Loucy (cell line): ENCODE data around the gene OPRM1.

Source experiments
- H2AFZ ChIP-seq: fragments of 200-600 bp; sonication (generic); 2 replicates; pipeline ENCODE4 v1.6.0; 2016; ENCODE audit warnings: antibody characterized with exemption, mild to moderate bottlenecking, low read length, moderate library complexity
- H3F3A ChIP-seq: fragments of 200-600 bp; 2 replicates; pipeline ENCODE4 v1.6.0; 2016; ENCODE audit warnings: antibody characterized with exemption, low read depth, mild to moderate bottlenecking
- H3K27me3 ChIP-seq: fragments of 200-600 bp; sonication (generic); 2 replicates; pipeline ENCODE4 v1.6.1; 2014; ENCODE audit warnings: low read length, mild to moderate bottlenecking; ENCODE audit not compliant: insufficient read depth, poor library complexity, severe bottlenecking
- H3K36me3 ChIP-seq: fragments of 200-600 bp; sonication (generic); 2 replicates; pipeline ENCODE4 v1.6.1; 2016; ENCODE audit warnings: low read length; ENCODE audit not compliant: insufficient read depth
- H3K4me1 ChIP-seq: fragments of 200-600 bp; sonication (generic); 2 replicates; pipeline ENCODE4 v1.5.1; 2014; ENCODE audit warnings: low read length, mild to moderate bottlenecking; ENCODE audit not compliant: insufficient read depth, poor library complexity, severe bottlenecking
- H3K4me2 ChIP-seq: fragments of 200-600 bp; sonication (generic); 2 replicates; pipeline ENCODE4 v1.6.0; 2014; ENCODE audit warnings: antibody characterized with exemption, low read length, low read depth, mild to moderate bottlenecking; ENCODE audit not compliant: poor library complexity, severe bottlenecking
- H3K4me3 ChIP-seq: fragments of 200-600 bp; sonication (generic); 2 replicates; pipeline ENCODE4 v1.5.1; 2014; ENCODE audit warnings: low read length, mild to moderate bottlenecking, mixed read lengths; ENCODE audit not compliant: poor library complexity, severe bottlenecking
- H3K79me2 ChIP-seq: fragments of 200-600 bp; sonication (generic); 2 replicates; pipeline ENCODE4 v1.6.1; 2014; ENCODE audit warnings: low read length; ENCODE audit not compliant: insufficient read depth
- H3K9ac ChIP-seq: fragments of 200-600 bp; sonication (generic); 2 replicates; pipeline ENCODE4 v1.6.0; 2014; ENCODE audit warnings: mild to moderate bottlenecking, low read depth, low read length, moderate library complexity; ENCODE audit not compliant: poor library complexity, severe bottlenecking
- H3K9me2 ChIP-seq: fragments of 200-600 bp; sonication (generic); replicated peaks from 2 replicates; pipeline ENCODE4 v1.6.1; 2016; ENCODE audit warnings: low read depth, low read length, mixed read lengths
- H3K9me3 ChIP-seq: fragments of 200-600 bp; sonication (generic); 2 replicates; pipeline ENCODE4 v1.6.1; 2014; ENCODE audit warnings: mild to moderate bottlenecking, antibody characterized with exemption, low read length, low read depth; ENCODE audit not compliant: insufficient read depth
- H4K20me1 ChIP-seq: fragments of 200-600 bp; sonication (generic); 2 replicates; pipeline ENCODE4 v1.6.0; 2014; ENCODE audit warnings: antibody characterized with exemption, low read length, mild to moderate bottlenecking; ENCODE audit not compliant: insufficient read depth, poor library complexity, severe bottlenecking
- EZH2phosphoT487 ChIP-seq: fragments of 200-600 bp; IDR thresholded peaks from 2 replicates; pipeline ENCODE4 v1.6.1; 2018; ENCODE audit warnings: antibody characterized with exemption, mild to moderate bottlenecking, moderate library complexity, borderline replicate concordance
- TF ChIP-seq, protein P1 (sequence below): fragments of 200-600 bp; sonication (generic); conservative IDR thresholded peaks from 2 replicates; pipeline ENCODE4 v1.5.1; 2014; ENCODE audit warnings: mild to moderate bottlenecking, antibody characterized with exemption, low read length

The OPRM1 gene

DNA sequence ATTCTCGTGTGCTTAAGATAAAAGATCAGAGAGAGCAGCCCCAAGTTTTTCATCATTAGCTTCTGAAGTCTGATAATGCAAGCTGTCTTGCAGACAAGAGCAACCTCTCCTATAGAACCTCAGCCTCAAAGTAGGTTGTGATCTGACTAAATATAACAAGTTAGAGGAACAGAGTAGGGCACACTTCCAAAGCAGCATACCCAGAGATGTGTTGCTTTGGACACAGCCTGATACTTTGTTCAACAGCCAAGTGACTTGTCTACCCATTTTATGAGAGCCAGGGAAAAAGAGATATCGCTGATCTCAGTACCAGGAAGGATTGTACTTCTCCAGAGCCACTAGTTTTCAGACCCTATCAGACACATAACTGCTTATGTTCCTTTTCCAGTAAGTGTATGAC, 44.2 kb upstream of the OPRM1 start:
- H3K36me3 ChIP-seq: no peaks in the 10 kb centered on the region
- H3K4me1 ChIP-seq: no peaks in the 10 kb centered on the region
- H4K20me1 ChIP-seq: no peaks in the 10 kb centered on the region
- H3K27me3 ChIP-seq: no peaks in the 10 kb centered on the region
- no peak overlapping the region for H3K9ac ChIP-seq
- H3K4me3 ChIP-seq: no peak overlapping the region
- H3K9me2 ChIP-seq: 0 out of 2 replicates have a peak, but pooled peaks cover 6% of the 10 kb centered on the region
- no peak overlapping the region for H2AFZ ChIP-seq
- no peaks in the 10 kb centered on the region for H3K79me2 ChIP-seq
- H3F3A ChIP-seq: no peaks in the 10 kb centered on the region
- H3K4me2 ChIP-seq: no peak overlapping the region
- no peaks in the 10 kb centered on the region for H3K9me3 ChIP-seq
- TF ChIP-seq, protein P1, sequence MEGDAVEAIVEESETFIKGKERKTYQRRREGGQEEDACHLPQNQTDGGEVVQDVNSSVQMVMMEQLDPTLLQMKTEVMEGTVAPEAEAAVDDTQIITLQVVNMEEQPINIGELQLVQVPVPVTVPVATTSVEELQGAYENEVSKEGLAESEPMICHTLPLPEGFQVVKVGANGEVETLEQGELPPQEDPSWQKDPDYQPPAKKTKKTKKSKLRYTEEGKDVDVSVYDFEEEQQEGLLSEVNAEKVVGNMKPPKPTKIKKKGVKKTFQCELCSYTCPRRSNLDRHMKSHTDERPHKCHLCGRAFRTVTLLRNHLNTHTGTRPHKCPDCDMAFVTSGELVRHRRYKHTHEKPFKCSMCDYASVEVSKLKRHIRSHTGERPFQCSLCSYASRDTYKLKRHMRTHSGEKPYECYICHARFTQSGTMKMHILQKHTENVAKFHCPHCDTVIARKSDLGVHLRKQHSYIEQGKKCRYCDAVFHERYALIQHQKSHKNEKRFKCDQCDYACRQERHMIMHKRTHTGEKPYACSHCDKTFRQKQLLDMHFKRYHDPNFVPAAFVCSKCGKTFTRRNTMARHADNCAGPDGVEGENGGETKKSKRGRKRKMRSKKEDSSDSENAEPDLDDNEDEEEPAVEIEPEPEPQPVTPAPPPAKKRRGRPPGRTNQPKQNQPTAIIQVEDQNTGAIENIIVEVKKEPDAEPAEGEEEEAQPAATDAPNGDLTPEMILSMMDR: no peak
- TF ChIP-seq EZH2phosphoT487: no peak

DNA sequence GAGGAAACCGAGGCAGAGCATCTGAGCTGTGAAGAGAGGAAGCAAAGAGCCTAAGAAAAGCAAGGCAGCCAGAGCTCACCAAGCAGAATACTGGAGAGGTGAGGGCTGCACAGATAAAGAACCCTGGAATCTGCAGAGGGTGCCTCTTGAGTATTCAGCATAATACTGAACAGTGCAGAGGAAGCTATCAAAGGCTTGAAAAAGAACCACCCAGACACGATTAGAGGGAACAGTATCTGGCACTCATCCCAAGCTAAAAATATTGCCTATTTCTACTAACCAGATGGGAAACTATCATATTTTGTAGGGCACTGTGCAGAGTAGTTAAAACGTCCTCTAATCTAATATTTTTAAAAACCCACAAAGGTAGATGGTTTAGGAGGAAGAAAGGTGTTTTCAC, 41.8 kb upstream of the OPRM1 start:
- no peaks in the 10 kb centered on the region for H3K9me3 ChIP-seq
- no peak overlapping the region for H3K4me3 ChIP-seq
- TF ChIP-seq, protein P1: no peak
- no peak for TF ChIP-seq EZH2phosphoT487
- H3K4me2 ChIP-seq: no peak overlapping the region
- H3K9ac ChIP-seq: no peak overlapping the region
- no peaks in the 10 kb centered on the region for H3K79me2 ChIP-seq
- H3K4me1 ChIP-seq: no peaks in the 10 kb centered on the region
- H3K36me3 ChIP-seq: no peaks in the 10 kb centered on the region
- H3K27me3 ChIP-seq: no peaks in the 10 kb centered on the region
- H3K9me2 ChIP-seq: no peaks in the 10 kb centered on the region
- H4K20me1 ChIP-seq: no peaks in the 10 kb centered on the region
- H3F3A ChIP-seq: no peaks in the 10 kb centered on the region
- no peak overlapping the region for H2AFZ ChIP-seq

DNA sequence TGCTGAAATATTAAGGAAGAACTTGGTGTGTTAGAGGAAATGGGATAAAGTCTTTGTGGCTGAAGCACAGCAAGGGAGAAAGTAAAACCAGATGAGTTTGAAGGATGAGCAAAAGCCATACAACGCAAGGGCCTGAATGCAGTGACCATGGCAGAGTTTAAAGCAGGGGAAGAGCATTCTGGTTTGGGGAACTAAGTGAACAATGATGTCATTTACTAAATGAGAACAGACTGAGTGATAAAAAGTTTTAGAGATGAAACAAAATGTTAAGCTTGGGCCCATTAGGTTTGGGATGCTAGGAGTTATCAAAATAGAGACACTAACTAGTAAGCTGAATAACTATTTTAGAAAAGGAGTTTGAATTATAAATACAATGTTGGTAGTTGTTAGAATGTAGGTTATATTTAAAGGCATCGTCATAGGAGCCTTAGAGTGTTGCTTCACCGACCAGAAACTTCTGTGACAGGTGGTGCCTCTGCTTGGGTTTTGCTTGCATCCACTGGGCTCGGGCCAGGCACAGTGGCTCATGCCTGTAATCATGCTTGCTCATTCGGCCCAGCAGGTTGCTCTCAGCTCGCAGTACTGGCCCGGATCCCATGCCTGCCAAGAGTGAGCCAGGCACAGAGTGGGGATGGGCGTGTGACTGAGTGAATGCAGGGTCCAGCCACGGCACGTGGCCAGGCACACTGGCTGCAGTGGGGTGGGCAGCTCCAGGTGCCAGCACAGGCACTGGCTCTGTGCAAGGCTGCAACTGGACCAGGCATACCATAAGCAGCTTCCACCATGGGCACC, 37.4 kb upstream of the OPRM1 start:
- no peak overlapping the region for H3K4me3 ChIP-seq
- H3K9ac ChIP-seq: no peak overlapping the region
- H3K9me3 ChIP-seq: no peaks in the 10 kb centered on the region
- no peaks in the 10 kb centered on the region for H3K4me1 ChIP-seq
- H2AFZ ChIP-seq: no peak overlapping the region
- H3K36me3 ChIP-seq: no peaks in the 10 kb centered on the region
- no peaks in the 10 kb centered on the region for H4K20me1 ChIP-seq
- no peak for TF ChIP-seq EZH2phosphoT487
- TF ChIP-seq, protein P1: no peak
- H3F3A ChIP-seq: no peaks in the 10 kb centered on the region
- no peak overlapping the region for H3K4me2 ChIP-seq
- no peaks in the 10 kb centered on the region for H3K9me2 ChIP-seq
- no peaks in the 10 kb centered on the region for H3K27me3 ChIP-seq
- no peaks in the 10 kb centered on the region for H3K79me2 ChIP-seq
